Measurements from ENCODE around the gene TMEM88.

Gene TMEM88

DNA sequence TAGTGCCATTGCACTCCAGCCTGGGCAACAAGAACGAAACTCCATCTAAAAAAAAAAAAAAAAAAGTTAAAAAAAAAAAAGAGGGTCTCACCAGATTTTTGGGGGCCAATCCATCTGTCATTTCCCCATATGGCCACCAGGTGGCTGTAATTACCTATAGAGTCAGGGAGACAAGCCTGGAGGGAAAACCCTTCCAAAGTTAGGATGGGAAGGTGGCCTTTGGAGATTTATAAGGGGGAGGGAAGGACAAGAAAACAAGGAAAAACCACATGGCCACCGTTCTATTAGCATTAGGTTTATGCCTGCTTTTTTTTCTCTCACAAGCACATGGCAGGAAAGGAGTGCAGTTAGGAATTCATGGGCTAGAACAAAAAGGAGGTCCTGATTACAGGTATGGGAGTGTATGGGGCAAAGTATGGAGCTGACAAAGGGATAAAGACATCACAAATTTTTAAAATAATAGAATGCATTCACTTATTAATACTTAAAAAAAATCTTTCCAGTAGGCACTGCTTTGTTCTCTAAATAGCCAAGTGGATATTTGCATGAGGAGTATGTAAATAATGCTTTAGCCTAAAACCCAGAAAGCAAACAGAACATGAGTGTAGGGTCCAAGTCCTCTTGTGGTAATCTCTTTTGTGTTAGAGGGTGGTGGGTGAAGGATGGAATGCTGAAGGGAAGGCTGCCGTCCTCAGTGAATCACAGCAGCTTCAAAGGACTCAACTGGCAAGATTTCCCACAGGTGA lies 8.0 kb downstream of the TMEM88 start:
- TF ChIP-seq SIN3A (IDR thresholded peaks at IDR 0.05; ENCODE audit: borderline replicate concordance, insufficient read depth, low read length) (0 out of 2 replicates have a peak, but pooled peaks have one; percentile 31), FOXP2 (optimal IDR thresholded peaks at IDR 0.05; ENCODE audit: borderline replicate concordance, extremely low read depth, extremely low read length, insufficient read depth) (no peak)

DNA sequence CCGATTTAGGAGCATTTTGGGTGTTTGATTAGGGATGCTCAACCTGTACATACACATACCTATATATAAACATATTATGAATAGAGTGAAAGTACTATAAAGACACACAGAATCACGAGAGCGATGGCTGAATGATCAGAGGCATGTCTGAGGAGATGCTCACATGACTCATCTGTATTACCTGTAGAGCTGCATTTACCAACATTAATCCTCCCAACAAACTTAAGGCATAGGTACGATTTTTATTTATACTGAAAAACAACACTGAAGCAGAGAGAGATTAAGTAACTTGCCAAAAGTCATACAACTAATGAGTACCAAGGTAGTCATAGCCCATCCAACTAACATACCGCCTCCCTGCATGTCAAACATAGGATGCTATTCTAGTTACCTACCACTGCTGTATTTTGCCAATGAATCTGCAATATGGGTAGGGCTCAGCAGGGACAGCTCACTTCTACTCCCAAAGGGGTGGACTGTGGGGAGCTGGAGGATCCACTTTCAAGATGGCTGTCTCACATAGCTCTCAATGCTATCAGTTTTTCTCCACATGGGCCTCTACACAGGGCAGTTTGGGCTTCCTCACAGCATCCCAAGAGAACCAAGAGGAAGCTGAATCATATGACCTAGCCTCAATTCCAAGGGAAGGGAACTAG lies 10.3 kb downstream of the TMEM88 start:
- TF ChIP-seq FOXP2 (optimal IDR thresholded peaks at IDR 0.05; ENCODE audit: borderline replicate concordance, extremely low read depth, extremely low read length, insufficient read depth), result no peak
- no peak for TF ChIP-seq SIN3A (IDR thresholded peaks at IDR 0.05; ENCODE audit: borderline replicate concordance, insufficient read depth, low read length)
- TF ChIP-seq POLR2AphosphoS5 (IDR thresholded peaks at IDR 0.05; ENCODE audit: low read depth, low read length), result no peak
- TF ChIP-seq TAF1 (IDR thresholded peaks at IDR 0.05; ENCODE audit: borderline replicate concordance, insufficient read depth, low read length), result no peak
- TF ChIP-seq, protein P1, sequence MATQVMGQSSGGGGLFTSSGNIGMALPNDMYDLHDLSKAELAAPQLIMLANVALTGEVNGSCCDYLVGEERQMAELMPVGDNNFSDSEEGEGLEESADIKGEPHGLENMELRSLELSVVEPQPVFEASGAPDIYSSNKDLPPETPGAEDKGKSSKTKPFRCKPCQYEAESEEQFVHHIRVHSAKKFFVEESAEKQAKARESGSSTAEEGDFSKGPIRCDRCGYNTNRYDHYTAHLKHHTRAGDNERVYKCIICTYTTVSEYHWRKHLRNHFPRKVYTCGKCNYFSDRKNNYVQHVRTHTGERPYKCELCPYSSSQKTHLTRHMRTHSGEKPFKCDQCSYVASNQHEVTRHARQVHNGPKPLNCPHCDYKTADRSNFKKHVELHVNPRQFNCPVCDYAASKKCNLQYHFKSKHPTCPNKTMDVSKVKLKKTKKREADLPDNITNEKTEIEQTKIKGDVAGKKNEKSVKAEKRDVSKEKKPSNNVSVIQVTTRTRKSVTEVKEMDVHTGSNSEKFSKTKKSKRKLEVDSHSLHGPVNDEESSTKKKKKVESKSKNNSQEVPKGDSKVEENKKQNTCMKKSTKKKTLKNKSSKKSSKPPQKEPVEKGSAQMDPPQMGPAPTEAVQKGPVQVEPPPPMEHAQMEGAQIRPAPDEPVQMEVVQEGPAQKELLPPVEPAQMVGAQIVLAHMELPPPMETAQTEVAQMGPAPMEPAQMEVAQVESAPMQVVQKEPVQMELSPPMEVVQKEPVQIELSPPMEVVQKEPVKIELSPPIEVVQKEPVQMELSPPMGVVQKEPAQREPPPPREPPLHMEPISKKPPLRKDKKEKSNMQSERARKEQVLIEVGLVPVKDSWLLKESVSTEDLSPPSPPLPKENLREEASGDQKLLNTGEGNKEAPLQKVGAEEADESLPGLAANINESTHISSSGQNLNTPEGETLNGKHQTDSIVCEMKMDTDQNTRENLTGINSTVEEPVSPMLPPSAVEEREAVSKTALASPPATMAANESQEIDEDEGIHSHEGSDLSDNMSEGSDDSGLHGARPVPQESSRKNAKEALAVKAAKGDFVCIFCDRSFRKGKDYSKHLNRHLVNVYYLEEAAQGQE (IDR thresholded peaks at IDR 0.05; ENCODE audit: insufficient read depth in 1 of 2, low read depth in 2 of 2, low read length in 2 of 2), result no peak

DNA sequence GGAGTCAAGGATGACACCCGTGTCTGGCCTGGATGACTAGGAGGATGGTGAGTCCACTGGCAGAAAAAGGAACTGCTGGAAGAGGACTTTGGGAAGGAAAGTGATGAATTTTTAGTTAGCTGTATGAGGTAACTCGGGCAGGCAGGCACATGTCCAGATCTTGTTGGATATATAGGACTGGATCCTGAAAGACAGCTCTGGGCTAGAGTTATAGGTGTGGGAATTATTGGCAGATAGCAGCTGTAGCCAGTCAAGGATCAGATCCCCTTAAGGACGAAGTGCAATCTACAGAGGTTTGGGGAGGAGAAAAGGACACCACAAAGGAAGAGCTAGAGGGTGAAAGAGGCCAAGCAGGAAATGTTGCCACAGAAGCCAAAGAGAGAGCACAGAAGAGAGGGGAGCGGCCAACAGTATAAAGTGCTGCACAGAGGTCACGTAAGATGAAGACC lies 13.0 kb downstream of the TMEM88 start:
- TF ChIP-seq POLR2AphosphoS5 (IDR thresholded peaks at IDR 0.05; ENCODE audit: low read depth, low read length) (no peak), FOXP2 (optimal IDR thresholded peaks at IDR 0.05; ENCODE audit: borderline replicate concordance, extremely low read depth, extremely low read length, insufficient read depth) (no peak), SIN3A (IDR thresholded peaks at IDR 0.05; ENCODE audit: borderline replicate concordance, insufficient read depth, low read length) (no peak), TAF1 (IDR thresholded peaks at IDR 0.05; ENCODE audit: borderline replicate concordance, insufficient read depth, low read length) (no peak)
- TF ChIP-seq, protein P1 (IDR thresholded peaks at IDR 0.05; ENCODE audit: insufficient read depth in 1 of 2, low read depth in 2 of 2, low read length in 2 of 2), result no peak

DNA sequence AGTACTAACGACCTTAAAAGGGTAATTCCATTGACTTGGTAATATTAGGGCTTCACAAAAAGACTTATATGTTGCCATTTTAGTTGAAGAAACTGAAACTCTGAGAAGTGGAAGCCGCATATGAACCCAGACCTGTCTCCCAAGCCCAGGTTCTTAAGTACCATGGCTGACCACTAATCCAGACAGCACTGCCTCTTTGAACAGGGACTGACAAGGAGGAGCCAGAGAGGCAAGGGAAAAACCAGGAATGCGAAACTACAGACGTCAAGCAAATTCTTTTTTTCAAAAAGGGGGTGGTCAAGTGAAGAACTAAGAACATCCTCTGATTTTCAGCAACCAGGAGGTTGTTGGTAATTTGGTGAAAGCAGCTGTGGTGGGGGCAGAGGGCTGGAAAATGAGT lies 18.2 kb downstream of the TMEM88 start:
- TF ChIP-seq POLR2AphosphoS5 (IDR thresholded peaks at IDR 0.05; ENCODE audit: low read depth, low read length) (no peak), FOXP2 (optimal IDR thresholded peaks at IDR 0.05; ENCODE audit: borderline replicate concordance, extremely low read depth, extremely low read length, insufficient read depth) (no peak), TAF1 (IDR thresholded peaks at IDR 0.05; ENCODE audit: borderline replicate concordance, insufficient read depth, low read length) (no peak), SIN3A (IDR thresholded peaks at IDR 0.05; ENCODE audit: borderline replicate concordance, insufficient read depth, low read length) (no peak)
- TF ChIP-seq, protein P1 (IDR thresholded peaks at IDR 0.05; ENCODE audit: insufficient read depth in 1 of 2, low read depth in 2 of 2, low read length in 2 of 2), result no peak

DNA sequence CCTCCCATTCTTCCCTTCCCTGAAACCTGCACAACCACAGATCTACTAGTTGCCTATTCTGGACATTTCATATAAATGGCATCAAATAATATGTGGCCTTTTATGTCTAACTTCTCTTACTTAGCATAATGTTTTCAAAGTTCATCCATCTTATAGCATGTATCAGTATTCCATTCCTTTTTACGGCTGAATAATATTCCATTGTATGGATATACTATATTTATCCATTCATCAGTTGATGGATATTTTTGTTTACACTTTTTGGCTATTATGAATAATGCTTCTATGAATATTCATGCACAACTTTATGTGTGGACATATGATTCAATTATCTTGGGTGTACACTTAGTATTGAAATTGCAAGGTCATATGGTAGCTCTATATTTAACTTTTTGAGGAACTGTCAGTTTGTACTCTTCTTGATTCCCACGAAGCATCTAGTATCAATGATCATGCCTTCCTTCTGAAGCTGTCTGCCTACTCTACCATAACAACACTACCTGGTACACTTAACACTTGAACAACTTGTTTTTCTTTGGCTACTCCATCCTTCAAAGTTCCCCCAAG lies 21.0 kb downstream of the TMEM88 start:
- TF ChIP-seq, protein P1 (IDR thresholded peaks at IDR 0.05; ENCODE audit: insufficient read depth in 1 of 2, low read depth in 2 of 2, low read length in 2 of 2), result no peak
- TF ChIP-seq SIN3A (IDR thresholded peaks at IDR 0.05; ENCODE audit: borderline replicate concordance, insufficient read depth, low read length) (no peak), FOXP2 (optimal IDR thresholded peaks at IDR 0.05; ENCODE audit: borderline replicate concordance, extremely low read depth, extremely low read length, insufficient read depth) (no peak), TAF1 (IDR thresholded peaks at IDR 0.05; ENCODE audit: borderline replicate concordance, insufficient read depth, low read length) (no peak), POLR2AphosphoS5 (IDR thresholded peaks at IDR 0.05; ENCODE audit: low read depth, low read length) (no peak)

Measured in PFSK-1 (cell line).